Chondrocyte (in vitro differentiated cells): ENCODE results near the gene ILK. TPM values are rescaled to one million over a fixed set of nuclear protein-coding genes. Genes with fewer than 3 reads are reported as not detected.

ENCODE experiments used
- DNase-seq: peaks from one replicate; pipeline ENCODE4 v3.0.0; 2021; ENCODE audit warnings: mixed read lengths, low spot score
- H3K27ac Mint-ChIP-seq: one replicate; pipeline ENCODE4 v1.8.0; 2021; ENCODE audit warnings: mild to moderate bottlenecking, moderate library complexity, mixed read lengths; ENCODE audit not compliant: unreplicated experiment
- H3K27me3 Mint-ChIP-seq: 2 replicates; pipeline ENCODE4 v1.8.0; 2021; ENCODE audit warnings: low read depth, mixed read lengths
- H3K36me3 Mint-ChIP-seq: 2 replicates; pipeline ENCODE4 v1.8.0; 2021; ENCODE audit warnings: low read depth, mixed read lengths
- H3K4me1 Mint-ChIP-seq: 2 replicates; pipeline ENCODE4 v1.8.0; 2021; ENCODE audit warnings: low read depth, mild to moderate bottlenecking, mixed read lengths
- H3K4me3 Mint-ChIP-seq: one replicate; pipeline ENCODE4 v1.8.0; 2021; ENCODE audit warnings: mild to moderate bottlenecking, moderate library complexity, mixed read lengths; ENCODE audit not compliant: unreplicated experiment
- H3K9me3 Mint-ChIP-seq: 2 replicates; pipeline ENCODE4 v1.8.0; 2021; ENCODE audit warnings: low read depth, mixed read lengths
- CTCF ChIP-seq: fragments of 200-600 bp; sonication (generic); IDR thresholded peaks from 2 replicates; pipeline ENCODE4 v1.5.0; 2021; ENCODE audit warnings: antibody characterized with exemption, mild to moderate bottlenecking, moderate library complexity
- total RNA-seq: library from RNA; stranded (reverse); gene quantifications from 3 replicates; pipeline ENCODE4 v1.2.1, GENCODE V29; 2021

ILK gene
- total RNA-seq, 1 donor from 2014 or later = 258 TPM

- peaks cover 11% of the 10 kb centered on the region for H3K36me3 Mint-ChIP-seq
- no peak for DNase-seq
- no peak overlapping the region for H3K4me3 Mint-ChIP-seq
- no peak overlapping the region for H3K27ac Mint-ChIP-seq
- peaks cover 8% of the 10 kb centered on the region for H3K4me1 Mint-ChIP-seq
- TF ChIP-seq CTCF = no peak
- H3K27me3 Mint-ChIP-seq = no peaks in the 10 kb centered on the region
- no peaks in the 10 kb centered on the region for H3K9me3 Mint-ChIP-seq
These were observed 38.2 kb upstream of the ILK start for GRCh38 chr11:6565325-6565724.

DNA sequence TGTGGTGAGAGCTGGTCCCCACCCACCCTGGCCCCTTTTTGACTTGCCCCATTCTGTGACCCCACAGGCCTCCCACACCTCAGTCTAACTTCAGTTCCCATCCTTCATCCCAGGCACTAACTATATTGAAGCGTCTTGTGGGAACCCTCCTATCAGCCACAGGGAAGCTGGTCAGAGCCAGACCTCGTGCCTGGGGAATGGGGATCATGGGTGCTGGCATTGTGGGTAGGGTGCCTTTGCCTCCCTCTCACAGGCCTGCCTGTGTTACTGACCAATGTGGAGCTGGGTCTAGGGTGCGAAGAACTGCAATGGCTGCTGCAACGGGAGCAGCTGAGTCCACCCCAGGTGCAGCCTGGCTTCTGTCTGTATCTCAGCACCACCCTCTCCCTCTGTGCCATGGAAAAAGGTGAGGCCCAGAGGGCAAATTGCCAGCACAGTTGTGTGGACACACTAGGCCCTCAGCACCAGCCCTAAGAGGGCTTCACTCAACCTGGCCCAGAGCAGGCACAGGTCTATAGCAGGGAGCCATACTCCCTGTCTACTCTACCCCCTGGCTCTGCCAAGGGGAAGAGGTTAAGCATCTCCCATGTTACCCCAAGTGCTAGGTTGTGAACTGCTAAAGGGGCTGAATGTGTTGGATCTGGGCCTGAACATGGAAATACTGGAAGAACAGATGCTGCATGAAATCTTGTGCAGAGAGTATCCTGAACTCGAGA lies 37.4 kb upstream of the ILK start:
- H3K4me1 Mint-ChIP-seq = peaks cover 8% of the 10 kb centered on the region
- no peaks in the 10 kb centered on the region for H3K9me3 Mint-ChIP-seq
- TF ChIP-seq CTCF = no peak
- no peak overlapping the region for H3K27ac Mint-ChIP-seq
- DNase-seq = no peak
- peaks cover 11% of the 10 kb centered on the region for H3K36me3 Mint-ChIP-seq
- H3K27me3 Mint-ChIP-seq = no peaks in the 10 kb centered on the region
- H3K4me3 Mint-ChIP-seq = no peak overlapping the region

- Mint-ChIP-seq H3K9me3 (no peaks in the 10 kb centered on the region), H3K27me3 (no peaks in the 10 kb centered on the region), H3K4me3 (no peak overlapping the region), H3K4me1 (peaks cover 13% of the 10 kb centered on the region), H3K27ac (no peak overlapping the region), H3K36me3 (peaks cover 8% of the 10 kb centered on the region)
- TF ChIP-seq CTCF = no peak
- no peak for DNase-seq
These were observed 36.7 kb upstream of the ILK start for GRCh38 chr11:6566704-6567370.

DNA sequence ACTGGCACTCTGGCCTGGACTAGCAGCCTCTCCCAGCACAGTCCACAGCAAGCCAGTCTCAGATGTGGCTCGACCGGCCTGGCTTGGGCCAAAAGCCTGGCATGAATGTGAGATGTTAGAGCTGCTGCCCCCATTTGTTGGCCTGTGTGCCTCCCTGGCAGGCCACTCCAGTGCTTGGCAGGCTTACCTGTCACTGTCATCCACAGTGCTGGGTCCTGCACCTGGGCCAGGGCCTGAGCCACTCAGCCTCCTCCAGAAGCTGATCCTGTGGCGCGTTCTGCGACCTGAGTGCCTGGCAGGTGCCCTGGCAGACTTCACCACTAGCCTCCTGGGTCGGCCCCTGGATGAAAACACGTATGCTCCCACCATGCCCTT lies 36.2 kb upstream of the ILK start:
- Mint-ChIP-seq H3K4me1 (peaks cover 18% of the 10 kb centered on the region), H3K27ac (no peak overlapping the region), H3K4me3 (no peak overlapping the region), H3K9me3 (no peaks in the 10 kb centered on the region), H3K36me3 (peaks cover 6% of the 10 kb centered on the region), H3K27me3 (no peaks in the 10 kb centered on the region)
- no peak for DNase-seq
- no peak for TF ChIP-seq CTCF

DNA sequence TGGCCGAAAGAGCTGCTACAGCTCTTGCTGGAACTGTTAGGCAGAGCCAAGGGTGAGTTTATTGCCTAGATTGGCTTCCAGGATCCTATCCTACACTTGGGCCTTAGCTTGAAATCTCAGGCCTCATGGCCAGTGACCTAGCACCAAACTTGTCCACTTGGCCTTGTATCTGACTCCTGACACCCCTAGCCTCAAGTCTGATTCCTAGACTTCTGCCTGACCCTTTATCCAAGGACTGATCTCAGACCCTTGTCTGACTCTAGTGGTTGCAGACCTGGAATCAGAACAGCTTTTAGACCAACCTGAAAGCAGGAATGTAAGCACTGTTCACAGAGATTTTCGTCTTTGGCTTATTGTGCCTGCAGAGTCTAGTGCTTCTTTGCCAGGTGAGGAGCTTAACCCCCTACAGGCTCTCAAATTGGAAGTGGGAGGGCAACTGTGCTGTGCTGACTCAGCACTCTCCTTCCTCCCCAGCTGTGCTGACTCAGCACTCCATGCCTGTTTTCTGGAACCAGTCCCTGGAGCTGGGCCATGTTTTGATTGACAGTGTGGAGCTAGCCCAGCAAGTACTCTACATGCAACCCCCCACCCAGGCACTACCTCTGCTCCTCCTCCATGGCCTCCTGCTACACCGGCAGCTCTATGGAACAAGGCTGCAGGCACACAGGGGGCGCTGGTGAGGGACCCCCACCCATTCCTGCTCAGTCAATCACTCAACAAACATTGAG lies 35.2 kb upstream of the ILK start:
- Mint-ChIP-seq H3K27ac (no peak overlapping the region), H3K27me3 (no peaks in the 10 kb centered on the region), H3K9me3 (no peaks in the 10 kb centered on the region), H3K4me1 (peaks cover 22% of the 10 kb centered on the region), H3K36me3 (peaks cover 7% of the 10 kb centered on the region), H3K4me3 (no peak overlapping the region)
- peak; percentile 29 for TF ChIP-seq CTCF
- DNase-seq = no peak
